Central memory CD4-positive, alpha-beta T cell (primary cell): ENCODE results near the gene DPP10.
"Not testable (repeated sequence)": the region's sequence is repeated elsewhere in the genome, so short reads cannot be mapped to it uniquely, and the experiment has no call there.

Experiments used
- DNase-seq: peaks from one replicate; pipeline ENCODE4 v3.0.0; 2022

DPP10 gene

GRCh38 chr2:114727012-114727411, 284.6 kb downstream of the DPP10 start:
- no peak for DNase-seq

GRCh38 chr2:114728372-114728771, 285.9 kb downstream of the DPP10 start:
- DNase-seq = no peak

GRCh38 chr2:114729026-114729425, 286.6 kb downstream of the DPP10 start:
- no peak for DNase-seq

GRCh38 chr2:114735126-114735525, 292.7 kb downstream of the DPP10 start:
- no peak for DNase-seq

- DNase-seq = no peak
Measured at GRCh38 chr2:114742245-114742644, 299.8 kb downstream of the DPP10 start.

GRCh38 chr2:114745700-114746099, 303.3 kb downstream of the DPP10 start:
- no peak for DNase-seq

GRCh38 chr2:114748175-114748574, 305.7 kb downstream of the DPP10 start:
- not testable (repeated sequence) for DNase-seq

- no peak for DNase-seq
Measured at GRCh38 chr2:114752425-114752824, 310.0 kb downstream of the DPP10 start.

GRCh38 chr2:114753145-114753544, 310.7 kb downstream of the DPP10 start:
- DNase-seq = no peak

- no peak for DNase-seq
Measured at GRCh38 chr2:114754907-114755563, 312.6 kb downstream of the DPP10 start.

GRCh38 chr2:114762376-114762775, 319.9 kb downstream of the DPP10 start:
- DNase-seq = no peak

- no peak for DNase-seq
Measured at GRCh38 chr2:114762986-114763385, 320.5 kb downstream of the DPP10 start.

GRCh38 chr2:114769110-114769509, 326.7 kb downstream of the DPP10 start:
- no peak for DNase-seq

- DNase-seq = no peak
Measured at GRCh38 chr2:114769991-114770390, 327.6 kb downstream of the DPP10 start.

- no peak for DNase-seq
Measured at GRCh38 chr2:114784046-114784445, 341.6 kb downstream of the DPP10 start.

GRCh38 chr2:114784890-114785583, 342.6 kb downstream of the DPP10 start:
- no peak for DNase-seq

GRCh38 chr2:114786901-114787300, 344.5 kb downstream of the DPP10 start:
- DNase-seq = no peak

- DNase-seq = no peak
Measured at GRCh38 chr2:114787486-114787885, 345.0 kb downstream of the DPP10 start.

- DNase-seq = no peak
Measured at GRCh38 chr2:114789989-114790388, 347.5 kb downstream of the DPP10 start.

- no peak for DNase-seq
Measured at GRCh38 chr2:114797540-114797939, 355.1 kb downstream of the DPP10 start.

- DNase-seq = no peak
Measured at GRCh38 chr2:114797942-114798341, 355.5 kb downstream of the DPP10 start.

- no peak for DNase-seq
Measured at GRCh38 chr2:114800371-114800770, 357.9 kb downstream of the DPP10 start.

- no peak for DNase-seq
Measured at GRCh38 chr2:114805195-114805594, 362.8 kb downstream of the DPP10 start.

- DNase-seq = no peak
Measured at GRCh38 chr2:114810092-114810491, 367.7 kb downstream of the DPP10 start.

- DNase-seq = no peak
Measured at GRCh38 chr2:114812261-114812660, 369.8 kb downstream of the DPP10 start.
